Hepatocyte (in vitro differentiated cells): ENCODE results near the gene TMEM138.

Experiments used
- EZH2 ChIP-seq: fragments of 200-600 bp; sonication (generic); IDR thresholded peaks from 2 replicates; pipeline ENCODE4 v1.6.1; 2016; ENCODE audit warnings: antibody characterized with exemption, mild to moderate bottlenecking, borderline replicate concordance
- TF ChIP-seq, protein P1 (sequence below): fragments of 200-600 bp; sonication (generic); IDR thresholded peaks from 2 replicates; pipeline ENCODE4 v1.5.1; 2016; ENCODE audit warnings: antibody characterized with exemption, mild to moderate bottlenecking; ENCODE audit not compliant: poor library complexity

- TF ChIP-seq, protein P1, sequence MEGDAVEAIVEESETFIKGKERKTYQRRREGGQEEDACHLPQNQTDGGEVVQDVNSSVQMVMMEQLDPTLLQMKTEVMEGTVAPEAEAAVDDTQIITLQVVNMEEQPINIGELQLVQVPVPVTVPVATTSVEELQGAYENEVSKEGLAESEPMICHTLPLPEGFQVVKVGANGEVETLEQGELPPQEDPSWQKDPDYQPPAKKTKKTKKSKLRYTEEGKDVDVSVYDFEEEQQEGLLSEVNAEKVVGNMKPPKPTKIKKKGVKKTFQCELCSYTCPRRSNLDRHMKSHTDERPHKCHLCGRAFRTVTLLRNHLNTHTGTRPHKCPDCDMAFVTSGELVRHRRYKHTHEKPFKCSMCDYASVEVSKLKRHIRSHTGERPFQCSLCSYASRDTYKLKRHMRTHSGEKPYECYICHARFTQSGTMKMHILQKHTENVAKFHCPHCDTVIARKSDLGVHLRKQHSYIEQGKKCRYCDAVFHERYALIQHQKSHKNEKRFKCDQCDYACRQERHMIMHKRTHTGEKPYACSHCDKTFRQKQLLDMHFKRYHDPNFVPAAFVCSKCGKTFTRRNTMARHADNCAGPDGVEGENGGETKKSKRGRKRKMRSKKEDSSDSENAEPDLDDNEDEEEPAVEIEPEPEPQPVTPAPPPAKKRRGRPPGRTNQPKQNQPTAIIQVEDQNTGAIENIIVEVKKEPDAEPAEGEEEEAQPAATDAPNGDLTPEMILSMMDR = no peak
- no peak for TF ChIP-seq EZH2
These were observed 29.8 kb upstream of the TMEM138 start for GRCh38 chr11:61332281-61332796.
